CD4-positive, alpha-beta T cell (primary cell): Measurements from ENCODE around the gene CXADR. TPM values are rescaled to one million over a fixed set of nuclear protein-coding genes. Genes with fewer than 3 reads are reported as not detected.
"Not testable (repeated sequence)": the region's sequence is repeated elsewhere in the genome, so short reads cannot be mapped to it uniquely, and the experiment has no call there.

Experiments
- ATAC-seq: fragments of 200-7000 bp; cut with Tn5 transposase; one replicate; pipeline ENCODE4 v1.10.0; 2022; ENCODE audit warnings: mild to moderate bottlenecking; ENCODE audit not compliant: poor library complexity
- CTCF ChIA-PET: fragments of 350-600 bp; sonication (Branson Sonifier 250); formaldehyde crosslinking; loops from one replicate; lab custom pipeline; 2021; ENCODE audit warnings: antibody characterized with exemption, inconsistent platforms; lab: Charles Lee
- POLR2A ChIA-PET: fragments of 350-600 bp; sonication (Branson Sonifier 250); formaldehyde crosslinking; loops from one replicate; lab custom pipeline; 2021; ENCODE audit warnings: antibody characterized with exemption, inconsistent platforms; lab: Charles Lee
- DNase-seq, 14 experiments: peaks; one replicate each; pipeline ENCODE4 v3.0.0-alpha.2; 2013 to 2020; ENCODE audit warnings: mixed read lengths in 2 of 14
- H3K27ac ChIP-seq, 2 donors: one replicate each; pipeline versions ENCODE4 v1.5.1 to v1.7.0; 2013; ENCODE audit warnings: low read length in 2 of 2, low read depth in 1 of 2, mild to moderate bottlenecking in 1 of 2
- H3K27me3 ChIP-seq, 2 experiments: 1 replicate in 1 of 2; 2 replicates in 1 of 2; pipeline versions ENCODE4 v1.6.1 to v1.7.0; 2013; ENCODE audit warnings: low read length in 2 of 2, control low read depth in 1 of 2, mild to moderate bottlenecking in 1 of 2, moderate library complexity in 1 of 2; ENCODE audit not compliant: insufficient read depth in 2 of 2, control insufficient read depth in 1 of 2
- H3K36me3 ChIP-seq: one replicate; pipeline ENCODE4 v1.6.1; 2013; ENCODE audit warnings: low read length, control low read depth; ENCODE audit not compliant: insufficient read depth
- H3K4me1 ChIP-seq: one replicate; pipeline ENCODE4 v1.6.1; 2013; ENCODE audit warnings: low read length, control low read depth; ENCODE audit not compliant: insufficient read depth
- H3K4me3 ChIP-seq: one replicate; pipeline ENCODE4 v1.5.1; 2013; ENCODE audit warnings: mild to moderate bottlenecking, low read length, moderate library complexity
- H3K9me3 ChIP-seq, 2 experiments: 1 replicate in 1 of 2; 2 replicates in 1 of 2; pipeline versions ENCODE4 v1.6.1 to v1.7.0; 2013; ENCODE audit warnings: low read length in 2 of 2, mild to moderate bottlenecking in 2 of 2, control low read depth in 1 of 2, moderate library complexity in 1 of 2; ENCODE audit not compliant: control insufficient read depth in 1 of 2, insufficient read depth in 1 of 2
- H3K27ac Mint-ChIP-seq: one replicate; pipeline ENCODE4 v1.8.0; 2020; ENCODE audit warnings: mixed read lengths
- H3K27me3 Mint-ChIP-seq: one replicate; pipeline ENCODE4 v1.8.0; 2021; ENCODE audit warnings: mixed read lengths
- H3K36me3 Mint-ChIP-seq: one replicate; pipeline ENCODE4 v1.8.0; 2021; ENCODE audit warnings: low read depth, mixed read lengths
- H3K4me1 Mint-ChIP-seq: one replicate; pipeline ENCODE4 v1.8.0; 2021; ENCODE audit warnings: low read depth, mixed read lengths
- H3K4me3 Mint-ChIP-seq: one replicate; pipeline ENCODE4 v1.8.0; 2020; ENCODE audit warnings: mild to moderate bottlenecking, mixed read lengths
- H3K9me3 Mint-ChIP-seq: one replicate; pipeline ENCODE4 v1.8.0; 2020; ENCODE audit warnings: mixed read lengths
- CTCF ChIP-seq: fragments of 200-600 bp; IDR thresholded peaks from one replicate; pipeline ENCODE4 v1.8.0; 2022; ENCODE audit warnings: antibody characterized with exemption, mild to moderate bottlenecking
- intact Hi-C, 2 experiments: fragments of 100-400 bp; cut with DNase I in 1 of 2; cut with micrococcal nuclease in 1 of 2; formaldehyde crosslinking; loops; one replicate each; pipeline versions ENCODE4 v1.15.1 to v1.9.0; 2023 to 2025; cut with DNase I, micrococcal nuclease
- total RNA-seq, 174 experiments: library from RNA in 2 of 174; stranded (reverse) in 2 of 174; gene quantifications; one replicate each; pipeline ENCODE4 v1.2.3 and lab custom pipeline; 2021 to 2026

The CXADR gene
- total RNA-seq, 2 experiments from 2014 or later = 0.52 to 0.53 TPM

- Histone ChIP-seq H3K4me3 (no peak overlapping the region), H3K27me3 (no peaks in the 10 kb centered on the region), H3K9me3 (no peaks in the 10 kb centered on the region), H3K27ac (no peak overlapping the region), H3K4me1 (no peaks in the 10 kb centered on the region), H3K36me3 (no peaks in the 10 kb centered on the region)
- Mint-ChIP-seq H3K27ac (no peak overlapping the region), H3K4me3 (no peak overlapping the region), H3K27me3 (no peaks in the 10 kb centered on the region), H3K4me1 (no peaks in the 10 kb centered on the region), H3K9me3 (no peaks in the 10 kb centered on the region), H3K36me3 (no peaks in the 10 kb centered on the region)
- TF ChIP-seq CTCF = no peak
- DNase-seq = no peak
- ChIA-PET POLR2A (interaction anchor here (0.6 kb wide), 1 partner anchor 9 kb away, joined by 3 read pairs; no protein-coding TSS in a partner anchor), CTCF (no interaction called here)
- intact Hi-C loops = no loop called here
- no peak for ATAC-seq
Measured at GRCh38 chr21:17479606-17480005, 33.2 kb upstream of the CXADR start.

GRCh38 chr21:17482928-17483327, 29.9 kb upstream of the CXADR start:
- intact Hi-C loops = no loop called here
- Mint-ChIP-seq H3K27ac (no peak overlapping the region), H3K4me1 (no peaks in the 10 kb centered on the region), H3K9me3 (no peaks in the 10 kb centered on the region), H3K36me3 (no peaks in the 10 kb centered on the region), H3K4me3 (no peak overlapping the region), H3K27me3 (no peaks in the 10 kb centered on the region)
- Histone ChIP-seq H3K27ac (no peak overlapping the region), H3K4me1 (no peaks in the 10 kb centered on the region), H3K4me3 (no peak overlapping the region), H3K36me3 (no peaks in the 10 kb centered on the region), H3K9me3 (no peaks in the 10 kb centered on the region), H3K27me3 (no peaks in the 10 kb centered on the region)
- TF ChIP-seq CTCF = no peak
- POLR2A ChIA-PET = no interaction called here
- DNase-seq (no peak), ATAC-seq (no peak)
- CTCF ChIA-PET = interaction anchor here (1.3 kb wide), 1 partner anchor 29 kb away, joined by 3 read pairs; no protein-coding TSS in a partner anchor

- POLR2A ChIA-PET = no interaction called here
- ATAC-seq = no peak
Measured at GRCh38 chr21:17488620-17489019, 24.2 kb upstream of the CXADR start.

GRCh38 chr21:17489565-17489964, 23.3 kb upstream of the CXADR start:
- CTCF ChIA-PET, H3K9me3 Mint-ChIP-seq, ATAC-seq, H3K4me1 ChIP-seq, H3K27ac Mint-ChIP-seq, intact Hi-C loops, H3K9me3 ChIP-seq, H3K4me3 ChIP-seq, H3K4me3 Mint-ChIP-seq, H3K27me3 ChIP-seq, H3K36me3 ChIP-seq, H3K4me1 Mint-ChIP-seq, DNase-seq, POLR2A ChIA-PET, H3K36me3 Mint-ChIP-seq, H3K27ac ChIP-seq: not testable (repeated sequence)
- H3K27me3 Mint-ChIP-seq = peaks cover 10% of the 10 kb centered on the region

More at GRCh38 chr21:17488620-17489019, 24.2 kb upstream of the CXADR start:
- no peak overlapping the region for H3K4me3 Mint-ChIP-seq
- no peak overlapping the region for H3K27ac Mint-ChIP-seq
- Histone ChIP-seq H3K27ac (no peak overlapping the region), H3K4me1 (no peaks in the 10 kb centered on the region), H3K27me3 (no peaks in the 10 kb centered on the region), H3K9me3 (no peaks in the 10 kb centered on the region), H3K36me3 (no peaks in the 10 kb centered on the region), H3K4me3 (no peak overlapping the region)
- no peak for DNase-seq
- no peaks in the 10 kb centered on the region for H3K9me3 Mint-ChIP-seq
- TF ChIP-seq CTCF = no peak
- no peaks in the 10 kb centered on the region for H3K4me1 Mint-ChIP-seq
- peaks cover 3% of the 10 kb centered on the region for H3K27me3 Mint-ChIP-seq
- no peaks in the 10 kb centered on the region for H3K36me3 Mint-ChIP-seq
- intact Hi-C loops = no loop called here
- CTCF ChIA-PET = no interaction called here
